ENCODE measurements around the gene AARS1.
"Not testable (repeated sequence)": the region's sequence is repeated elsewhere in the genome, so short reads cannot be mapped to it uniquely, and the experiment has no call there.

DNA sequence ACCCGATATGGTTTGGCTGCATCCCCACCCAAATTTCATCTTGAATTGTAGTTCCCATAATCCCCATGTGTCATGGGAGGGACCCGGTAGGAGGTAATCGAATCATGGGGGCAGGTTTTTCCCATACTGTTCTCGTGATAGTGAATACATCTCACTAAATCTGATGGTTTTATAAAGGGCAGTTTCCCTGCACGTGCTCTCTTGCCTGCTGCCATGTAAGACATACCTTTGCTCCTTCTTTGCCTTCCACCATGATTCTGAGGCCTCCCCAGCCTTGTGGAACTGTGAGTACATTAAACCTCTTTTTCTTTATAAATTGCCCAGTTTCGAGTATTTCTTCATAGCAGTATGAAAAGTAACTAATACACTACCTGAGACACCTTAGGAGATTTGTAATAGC is 82.9 kb downstream of the AARS1 start:
- not testable (repeated sequence) for TF ChIP-seq POLR2A (IDR thresholded peaks at IDR 0.05; ENCODE audit: low read depth, low read length); POLR2AphosphoS5 (IDR thresholded peaks at IDR 0.05; ENCODE audit: low read depth, low read length); TAF1 (IDR thresholded peaks at IDR 0.05; ENCODE audit: borderline replicate concordance, low read depth, low read length)
